ENCODE results near the gene SEC23IP.

SEC23IP gene

GRCh38 chr10:119991816-119992215, 99.3 kb downstream of the SEC23IP start:
- Histone ChIP-seq H3K27ac (ENCODE audit: low read length) (no peak overlapping the region), H3K9me2 (replicated peaks; ENCODE audit: insufficient read depth, low read length) (no peaks in the 10 kb centered on the region), H2AFZ (ENCODE audit: low read length) (no peak overlapping the region), H3K9me3 (replicated peaks; ENCODE audit: insufficient read depth, low read length) (no peaks in the 10 kb centered on the region), H3K9ac (ENCODE audit: low read length) (no peak overlapping the region), H3K79me2 (ENCODE audit: low read length) (no peaks in the 10 kb centered on the region), H4K20me1 (ENCODE audit: insufficient read depth, low read length) (no peaks in the 10 kb centered on the region), H3K4me2 (ENCODE audit: low read depth, low read length) (no peak overlapping the region), H3K4me1 (ENCODE audit: low read length) (no peaks in the 10 kb centered on the region), H3K27me3 (replicated peaks; ENCODE audit: insufficient read depth, low read length) (no peaks in the 10 kb centered on the region), H3K4me3 (ENCODE audit: low read length) (no peak overlapping the region), H3F3A (ENCODE audit: insufficient read depth, low read length) (no peaks in the 10 kb centered on the region), H3K36me3 (replicated peaks; ENCODE audit: insufficient read depth, low read length) (no peaks in the 10 kb centered on the region)
- DNase-seq = no peak
- TF ChIP-seq EZH2 (optimal IDR thresholded peaks at IDR 0.05; ENCODE audit: low read depth, low read length) (no peak), EZH2phosphoT487 (IDR thresholded peaks at IDR 0.05; ENCODE audit: low read length) (no peak), CTCF (IDR thresholded peaks at IDR 0.05; ENCODE audit: low read length) (no peak)

Data from MM.1S (cell line).